Lower leg skin (tissue), 4 donors: ENCODE measurements around the gene NUDT17. TPM values are rescaled to one million over a fixed set of nuclear protein-coding genes. Genes with fewer than 3 reads are reported as not detected.
A peak's percentile ranks its signal among the peaks of the same experiment; 100 is the strongest.

Experiments
- DNase-seq, 2 donors: peaks; one replicate each; pipeline ENCODE4 v3.0.0-alpha.2; 2019; ENCODE audit warnings: low spot score in 2 of 2
- H3K4me3 ChIP-seq: fragments of 200-600 bp; sonication (generic); 2 replicates; pipeline ENCODE4 v1.5.1; 2017; ENCODE audit warnings: mild to moderate bottlenecking, low read depth; ENCODE audit not compliant: poor library complexity, severe bottlenecking
- POLR2A ChIP-seq, 2 donors: fragments of 450-650 bp; IDR thresholded peaks; one replicate each; pipeline ENCODE4 v1.6.1; 2016 to 2017; ENCODE audit warnings: antibody characterized with exemption in 2 of 2, mild to moderate bottlenecking in 1 of 2, moderate library complexity in 1 of 2
- WGBS, 2 donors: methylation state at CpG; one replicate each; pipeline ENCODE4 v1.1.5; 2018; 5-methylcytosine and 5-hydroxymethylcytosine counted together
- intact Hi-C: fragments of 100-400 bp; cut with DNase I; formaldehyde crosslinking; loops from one replicate; pipeline ENCODE4 v1.15.0; 2023; ENCODE audit warnings: low total_unique reads
- total RNA-seq, 4 donors: library from RNA; depleted of rRNA; stranded (reverse); fragments of >200 nt; gene quantifications; one replicate each; pipeline ENCODE4 v1.1.0, GENCODE V29; 2016
- TF ChIP-seq, protein P1 (sequence below), 3 donors: fragments of 450-650 bp; IDR thresholded peaks; one replicate each; pipeline ENCODE4 v1.5.1; 2016; ENCODE audit warnings: antibody characterized with exemption in 3 of 3, mild to moderate bottlenecking in 3 of 3, moderate library complexity in 2 of 3

NUDT17 gene
- total RNA-seq, 4 donors from 2014 or later: 0.25 to 5.0 (median 2.5) TPM

DNA sequence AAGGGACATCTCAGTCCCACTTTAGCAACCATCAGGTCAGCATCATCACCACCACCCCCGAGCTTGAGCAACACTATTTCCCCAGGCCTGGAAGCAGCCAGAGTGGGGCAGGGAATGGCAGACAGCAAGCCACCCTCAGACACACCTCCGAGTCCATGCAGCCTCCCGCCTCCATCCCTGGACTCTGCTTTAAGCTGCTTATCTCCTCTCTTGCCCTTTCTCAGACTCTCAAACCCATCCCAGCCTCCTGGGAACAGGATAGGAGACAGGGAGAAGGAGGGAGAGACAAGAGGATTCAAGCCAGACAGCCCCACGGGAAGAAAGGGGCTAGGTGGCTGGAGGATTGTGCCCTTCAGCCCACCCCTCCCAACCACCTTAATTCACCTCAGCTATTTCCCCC is 11.7 kb downstream of the NUDT17 start:
- intact Hi-C loops: no loop called here
- TF ChIP-seq, protein P1, sequence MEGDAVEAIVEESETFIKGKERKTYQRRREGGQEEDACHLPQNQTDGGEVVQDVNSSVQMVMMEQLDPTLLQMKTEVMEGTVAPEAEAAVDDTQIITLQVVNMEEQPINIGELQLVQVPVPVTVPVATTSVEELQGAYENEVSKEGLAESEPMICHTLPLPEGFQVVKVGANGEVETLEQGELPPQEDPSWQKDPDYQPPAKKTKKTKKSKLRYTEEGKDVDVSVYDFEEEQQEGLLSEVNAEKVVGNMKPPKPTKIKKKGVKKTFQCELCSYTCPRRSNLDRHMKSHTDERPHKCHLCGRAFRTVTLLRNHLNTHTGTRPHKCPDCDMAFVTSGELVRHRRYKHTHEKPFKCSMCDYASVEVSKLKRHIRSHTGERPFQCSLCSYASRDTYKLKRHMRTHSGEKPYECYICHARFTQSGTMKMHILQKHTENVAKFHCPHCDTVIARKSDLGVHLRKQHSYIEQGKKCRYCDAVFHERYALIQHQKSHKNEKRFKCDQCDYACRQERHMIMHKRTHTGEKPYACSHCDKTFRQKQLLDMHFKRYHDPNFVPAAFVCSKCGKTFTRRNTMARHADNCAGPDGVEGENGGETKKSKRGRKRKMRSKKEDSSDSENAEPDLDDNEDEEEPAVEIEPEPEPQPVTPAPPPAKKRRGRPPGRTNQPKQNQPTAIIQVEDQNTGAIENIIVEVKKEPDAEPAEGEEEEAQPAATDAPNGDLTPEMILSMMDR (IDR thresholded peaks at IDR 0.05): no peak
- no peak for TF ChIP-seq POLR2A (IDR thresholded peaks at IDR 0.05)
- no peak overlapping the region for H3K4me3 ChIP-seq
- WGBS, 2 donors: 71 to 91% methylated on average over 4 of the region's 4 CpGs
- no peak for DNase-seq

DNA sequence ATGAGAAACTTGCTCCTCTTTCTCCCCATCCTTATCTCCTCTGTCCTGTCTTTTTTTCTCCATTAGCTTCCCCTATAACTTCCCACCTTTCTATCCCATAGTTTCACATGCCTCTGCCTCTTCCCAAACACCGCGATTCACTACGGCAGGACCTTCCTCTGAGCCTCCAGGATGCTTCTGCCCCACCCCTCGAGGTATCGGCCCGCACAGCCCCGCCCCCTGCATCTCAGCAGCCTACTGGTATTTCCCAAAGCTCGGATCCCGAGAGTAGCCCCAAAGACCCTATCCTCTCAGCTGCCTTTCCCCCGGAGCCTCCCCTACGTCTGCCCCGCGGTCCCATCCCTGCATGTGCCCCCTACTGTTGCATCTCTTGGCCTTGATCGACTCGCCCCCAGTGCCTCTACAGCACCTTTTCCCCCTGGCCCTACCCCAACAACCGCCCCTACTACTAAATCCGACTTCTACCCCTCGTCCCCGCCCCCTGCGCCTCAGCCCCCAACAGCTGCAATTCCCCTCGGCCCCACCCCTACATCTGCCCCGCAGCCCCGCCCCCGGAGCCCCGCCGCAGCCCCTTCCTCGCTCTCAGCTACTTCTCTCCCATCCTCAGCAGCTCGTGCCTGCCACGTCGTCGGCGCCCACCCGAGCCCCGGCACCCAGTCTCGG is 12.9 kb downstream of the NUDT17 start:
- peak overlapping the region; percentile 74 for H3K4me3 ChIP-seq
- WGBS, 2 donors: 0 to 1% methylated on average over 24 to 33 of the region's 35 CpGs
- intact Hi-C loops: no loop called here
- TF ChIP-seq POLR2A (IDR thresholded peaks at IDR 0.05): no peak
- TF ChIP-seq, protein P1 (IDR thresholded peaks at IDR 0.05): no peak
- peak; percentile 52 to 91 for DNase-seq

DNA sequence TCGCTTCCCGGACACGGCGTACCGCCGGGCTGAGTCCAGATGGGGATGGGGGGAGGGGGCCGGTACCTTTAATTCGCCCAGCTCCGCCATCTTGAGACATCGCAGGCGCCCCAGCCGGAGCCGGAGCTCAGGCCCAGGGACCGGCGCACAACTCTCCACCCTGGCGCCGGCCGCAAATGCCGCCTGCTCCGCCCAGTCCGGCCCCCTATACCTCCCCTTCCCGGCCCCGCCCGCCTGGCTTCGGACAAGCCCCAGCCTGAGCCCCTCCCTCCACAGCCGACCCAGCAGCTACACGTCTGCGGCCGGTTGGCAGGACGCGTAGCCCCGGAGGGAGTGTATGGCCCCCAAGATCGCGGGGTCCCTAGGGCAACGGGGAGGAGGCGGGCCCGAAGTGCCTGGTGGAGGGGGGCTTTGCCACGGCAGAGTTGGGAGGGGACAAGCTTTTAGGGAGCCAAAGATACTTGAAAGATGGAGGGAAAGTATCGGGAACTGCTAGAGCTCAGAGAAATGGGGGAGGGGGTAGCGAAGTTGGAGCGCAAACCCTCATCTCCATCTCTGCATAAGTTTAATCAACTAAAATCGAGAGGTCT is 13.6 kb downstream of the NUDT17 start, which contains the start of gene PIAS3:
Gene PIAS3, minus strand, starts transcription at position 181 of the 590 bp plus-strand sequence. Its CDS starts 91 bp downstream, at position 90.
- intact Hi-C loops: no loop called here
- WGBS, 2 donors: 1 to 2% methylated on average over 32 to 38 of the region's 42 CpGs

DNA sequence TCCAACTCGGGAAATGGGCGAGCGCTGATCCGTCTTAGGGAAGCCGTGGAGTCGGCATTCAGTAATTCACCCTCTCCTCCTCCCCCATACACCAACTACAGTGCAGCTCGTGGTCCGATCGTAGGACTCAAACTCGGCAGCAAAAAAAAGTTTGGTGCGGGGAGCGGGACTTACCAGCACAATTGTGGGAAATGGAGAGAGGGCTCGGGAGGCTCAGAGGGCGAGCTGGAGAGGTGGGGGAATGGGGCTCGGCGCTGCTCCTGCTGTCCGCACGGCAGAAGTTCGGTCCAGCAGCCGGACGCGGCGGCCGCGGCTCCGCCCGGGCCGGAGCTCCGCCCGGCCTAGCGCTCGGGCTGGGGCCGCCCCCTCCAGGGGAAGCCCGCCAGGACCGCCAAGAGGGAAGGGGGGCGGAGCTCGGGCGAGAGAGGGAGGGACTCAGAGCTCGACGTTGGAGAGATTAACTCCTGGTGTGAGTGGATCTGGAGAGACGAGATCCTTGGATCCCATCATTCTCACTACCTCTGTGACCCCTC is 14.1 kb downstream of the NUDT17 start:
- DNase-seq: peak; percentile 90 to 98
- H3K4me3 ChIP-seq: peak overlapping the region; percentile 74
- intact Hi-C loops: no loop called here
- TF ChIP-seq POLR2A (IDR thresholded peaks at IDR 0.05): no peak
- TF ChIP-seq, protein P1 (IDR thresholded peaks at IDR 0.05): no peak
- 0 to 1% methylated on average over 39 to 41 of the region's 41 CpGs for WGBS, 2 donors

More for the DNA sequence above, 13.6 kb downstream of the NUDT17 start, which contains the start of gene PIAS3:
- TF ChIP-seq, protein P1 (IDR thresholded peaks at IDR 0.05): no peak
- TF ChIP-seq POLR2A (IDR thresholded peaks at IDR 0.05): no peak
- peak within 1 kb of the TSS; percentile 74 for H3K4me3 ChIP-seq
- peak; percentile 93 to 99 for DNase-seq

DNA sequence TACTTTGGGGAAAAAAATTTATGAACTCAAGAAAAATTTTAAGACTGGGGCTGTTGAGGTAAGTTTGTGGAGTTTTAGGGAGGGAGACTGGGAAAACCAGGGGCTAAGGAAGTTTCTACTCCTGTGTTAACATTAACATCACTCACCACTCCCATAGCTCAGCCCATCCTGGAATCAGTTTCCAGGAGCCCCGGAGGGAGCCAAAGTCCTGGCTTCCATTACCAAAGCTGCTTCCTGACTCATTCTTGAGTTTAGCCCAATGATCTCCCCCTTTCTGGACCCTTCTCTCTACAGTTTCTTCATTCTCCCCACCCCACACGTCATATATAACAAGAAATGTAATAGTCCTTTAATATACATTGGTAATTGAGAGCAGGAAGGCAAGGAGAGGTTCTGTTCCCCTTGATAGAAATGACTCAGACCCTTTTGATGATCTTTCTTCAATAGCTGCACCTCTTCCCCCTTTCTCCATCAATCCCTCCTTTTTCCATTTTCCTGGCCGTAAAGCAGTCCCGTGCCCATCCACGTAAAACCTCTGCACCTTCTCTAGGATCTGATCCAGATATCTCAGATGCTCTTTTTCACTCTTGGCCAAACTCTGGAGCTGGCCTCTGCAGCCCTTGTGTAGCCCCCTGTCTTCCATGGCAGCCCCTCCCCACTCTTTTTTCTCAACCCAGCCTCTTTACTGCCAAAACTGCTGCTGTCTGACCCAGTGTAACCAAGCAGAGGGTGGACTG is 18.0 kb downstream of the NUDT17 start:
- intact Hi-C loops: no loop called here
- WGBS, 2 donors: 66 to 67% methylated on average over 5 of the region's 5 CpGs
- no peak overlapping the region for H3K4me3 ChIP-seq
- TF ChIP-seq POLR2A (IDR thresholded peaks at IDR 0.05): no peak
- TF ChIP-seq, protein P1 (IDR thresholded peaks at IDR 0.05): no peak
- DNase-seq: no peak
